HG03045 (cell line): ENCODE data around the gene GLRX5.

Source experiments
- ATAC-seq: cut with Tn5 transposase; IDR thresholded peaks from one replicate; pipeline ENCODE4 v1.9.1; 2021; ENCODE audit warnings: mild to moderate bottlenecking, moderate library complexity; ENCODE audit not compliant: unreplicated experiment

GLRX5 gene

GRCh38 chr14:95531969-95532368 lies 2.9 kb upstream of the GLRX5 start:
- no peak for ATAC-seq

GRCh38 chr14:95533391-95533821 lies 1.4 kb upstream of the GLRX5 start:
- no peak for ATAC-seq

GRCh38 chr14:95533822-95534221 lies 1.0 kb upstream of the GLRX5 start:
- ATAC-seq = no peak

- ATAC-seq = peak; percentile 0
Observed at GRCh38 chr14:95535226-95536021, 574 bp downstream of the GLRX5 start.

- no peak for ATAC-seq
Observed at GRCh38 chr14:95536036-95536593, 1.3 kb downstream of the GLRX5 start.

- ATAC-seq = no peak
Observed at GRCh38 chr14:95536671-95537070, 1.8 kb downstream of the GLRX5 start.

GRCh38 chr14:95537298-95538089 lies 2.6 kb downstream of the GLRX5 start:
- ATAC-seq = no peak

- no peak for ATAC-seq
Observed at GRCh38 chr14:95538801-95539509, 4.1 kb downstream of the GLRX5 start.

GRCh38 chr14:95540236-95540855 lies 5.5 kb downstream of the GLRX5 start:
- ATAC-seq = no peak

- no peak for ATAC-seq
Observed at GRCh38 chr14:95541346-95541745, 6.5 kb downstream of the GLRX5 start.

GRCh38 chr14:95541932-95542930 lies 7.4 kb downstream of the GLRX5 start:
- no peak for ATAC-seq

- no peak for ATAC-seq
Observed at GRCh38 chr14:95543021-95543420, 8.2 kb downstream of the GLRX5 start.

GRCh38 chr14:95544588-95544987 lies 9.7 kb downstream of the GLRX5 start:
- no peak for ATAC-seq

GRCh38 chr14:95545515-95546168 lies 10.8 kb downstream of the GLRX5 start:
- no peak for ATAC-seq

- no peak for ATAC-seq
Observed at GRCh38 chr14:95547272-95547625, 12.4 kb downstream of the GLRX5 start.

GRCh38 chr14:95547626-95548327 lies 12.9 kb downstream of the GLRX5 start:
- ATAC-seq = no peak

- ATAC-seq = no peak
Observed at GRCh38 chr14:95548328-95548929, 13.6 kb downstream of the GLRX5 start.
